Midbrain (tissue), 1 donor: ENCODE data around the gene NELFA.
A peak's percentile ranks its signal among the peaks of the same experiment; 100 is the strongest.
"Not testable (repeated sequence)": the region's sequence is repeated elsewhere in the genome, so short reads cannot be mapped to it uniquely, and the experiment has no call there.

Source experiments
- DNase-seq: peaks from one replicate; lab custom pipeline; 2025; lab: John Stamatoyannopoulos, UW

The NELFA gene

DNA sequence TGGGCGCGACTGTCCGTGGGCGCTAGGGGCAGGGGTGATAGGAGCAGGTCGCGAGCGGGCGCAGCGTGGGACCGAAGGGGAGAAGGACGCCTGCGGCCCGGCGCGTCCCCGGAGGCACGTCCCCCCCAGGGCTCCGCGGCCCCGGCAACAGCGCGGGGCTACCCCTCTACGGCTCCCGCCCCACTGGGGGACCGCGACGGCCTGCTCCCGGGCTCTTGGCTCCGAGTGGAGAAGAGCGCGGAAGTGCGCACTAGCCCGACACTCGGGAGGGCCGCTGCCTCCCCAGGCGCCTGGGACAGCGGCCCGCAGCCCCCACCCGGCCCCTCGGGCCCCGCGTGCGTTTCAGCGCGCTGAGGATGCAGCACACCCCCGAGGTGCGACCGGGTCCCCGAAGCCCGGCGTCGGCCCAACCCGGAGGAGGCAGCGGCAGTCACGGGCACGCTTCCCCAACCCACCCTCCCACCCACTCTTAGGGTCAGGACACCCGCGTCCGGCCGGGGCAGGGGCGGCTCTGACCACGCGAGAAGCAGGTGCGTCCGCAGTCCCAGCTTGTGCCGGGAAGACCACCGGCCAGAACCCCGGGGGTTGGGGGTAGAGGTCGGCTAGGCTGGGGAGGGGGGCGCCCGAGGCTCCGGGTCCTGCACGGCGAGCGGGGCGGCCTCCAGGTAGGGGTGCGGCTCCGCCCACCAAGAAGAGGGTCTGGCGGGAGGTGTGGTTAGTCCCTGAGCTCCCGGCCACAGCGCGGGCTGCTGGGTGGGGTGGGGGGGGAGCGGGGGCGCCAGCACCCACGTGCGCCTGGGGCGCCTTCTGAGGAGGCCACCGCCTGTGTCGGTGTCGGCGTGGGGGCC lies 31.8 kb upstream of the NELFA start:
- DNase-seq: no peak

DNA sequence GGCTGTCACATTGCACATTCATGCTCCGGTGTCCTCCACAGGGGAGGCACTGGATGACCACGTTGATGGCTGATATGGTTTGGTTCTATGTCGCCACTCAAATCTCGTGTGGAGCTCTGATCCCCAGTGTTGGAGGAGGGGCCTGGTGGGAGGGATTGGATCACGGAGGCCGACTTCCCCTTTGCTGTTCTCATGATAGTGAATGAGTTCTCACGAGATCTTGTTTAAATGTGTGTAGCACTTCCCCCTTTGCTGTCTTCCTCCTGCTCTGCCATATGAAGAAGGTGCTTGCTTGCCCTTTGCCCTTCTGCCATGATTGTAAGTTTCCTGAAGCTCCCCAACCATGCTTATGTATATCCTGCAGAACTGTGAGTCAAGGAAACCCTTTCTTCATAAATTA lies 28.1 kb upstream of the NELFA start:
- no peak for DNase-seq

DNA sequence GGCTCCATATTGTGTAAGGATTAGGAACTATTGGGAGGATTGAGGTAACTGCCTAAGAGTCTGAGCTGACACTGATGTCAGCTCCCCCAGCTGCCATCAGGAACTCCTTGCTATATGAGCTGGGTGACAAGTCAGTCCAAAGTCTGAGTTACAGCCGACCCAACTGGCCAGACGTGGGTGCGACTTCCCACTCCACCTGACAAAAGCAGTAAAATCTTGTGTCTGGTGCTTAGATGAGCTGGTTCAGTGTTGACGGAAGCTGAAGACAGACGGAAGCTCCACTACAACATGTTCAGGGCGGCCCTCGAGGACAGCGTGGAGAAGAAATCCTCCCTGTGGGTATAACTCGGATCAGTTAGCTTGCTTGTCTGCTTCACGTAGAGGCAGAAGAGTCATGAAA lies 27.6 kb upstream of the NELFA start:
- no peak for DNase-seq

DNA sequence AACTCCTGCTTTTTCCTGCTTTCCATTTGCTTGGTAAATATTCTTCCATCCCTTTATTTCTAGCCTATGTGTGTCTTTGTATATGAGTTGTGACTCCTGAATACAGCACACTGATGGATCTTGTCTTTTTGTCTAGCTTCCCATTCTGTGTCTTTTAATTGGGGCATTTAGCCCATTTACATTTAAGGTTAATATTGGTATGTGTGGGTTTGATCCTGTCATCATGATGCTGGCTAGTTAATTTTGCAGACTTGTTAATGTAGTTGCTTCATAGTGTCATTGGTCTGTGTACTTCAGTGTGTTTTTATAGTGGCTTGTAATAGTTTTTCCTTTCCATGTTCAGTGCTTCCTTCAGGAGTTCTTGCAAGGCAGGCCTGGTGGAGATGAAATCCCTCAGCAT lies 22.4 kb upstream of the NELFA start:
- not testable (repeated sequence) for DNase-seq

DNA sequence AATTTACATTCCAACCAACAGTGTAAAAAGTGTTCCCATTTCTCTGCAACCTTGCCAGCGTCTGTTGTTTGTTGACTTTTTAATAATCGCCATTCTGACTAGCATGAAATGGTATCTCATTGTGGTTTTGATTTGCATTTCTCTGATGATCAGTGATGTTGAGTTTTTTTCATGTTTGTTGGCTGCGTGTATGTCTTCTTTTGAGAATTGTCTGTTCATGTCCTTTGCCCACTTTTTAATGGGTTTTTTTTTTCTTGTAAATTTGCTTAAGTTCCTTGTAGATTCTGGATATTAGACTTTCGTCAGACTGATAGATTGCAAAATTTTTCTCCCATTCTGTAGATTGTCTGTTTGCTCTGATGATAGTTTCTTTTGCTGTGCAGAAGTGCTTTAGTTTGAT lies 18.3 kb upstream of the NELFA start:
- DNase-seq: not testable (repeated sequence)

DNA sequence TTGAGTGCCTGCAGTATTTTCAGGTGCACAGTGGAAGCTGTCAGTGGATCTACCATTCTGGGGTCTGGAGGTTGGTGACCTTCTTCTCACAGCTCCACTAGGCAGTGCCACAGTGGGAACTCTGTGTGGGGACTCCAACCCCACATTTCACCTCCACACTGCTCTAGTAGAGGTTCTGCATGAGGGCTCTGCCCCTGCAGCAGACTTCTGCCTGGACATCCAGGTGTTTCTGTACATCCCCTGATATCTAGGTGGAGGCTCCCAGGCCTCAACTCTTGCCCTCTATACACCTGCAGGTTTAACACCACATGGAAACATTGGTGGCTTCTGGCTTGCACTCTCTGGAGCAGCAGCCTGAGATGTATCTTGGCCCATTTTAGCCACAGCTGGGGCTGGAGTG lies 17.0 kb upstream of the NELFA start:
- no peak for DNase-seq

DNA sequence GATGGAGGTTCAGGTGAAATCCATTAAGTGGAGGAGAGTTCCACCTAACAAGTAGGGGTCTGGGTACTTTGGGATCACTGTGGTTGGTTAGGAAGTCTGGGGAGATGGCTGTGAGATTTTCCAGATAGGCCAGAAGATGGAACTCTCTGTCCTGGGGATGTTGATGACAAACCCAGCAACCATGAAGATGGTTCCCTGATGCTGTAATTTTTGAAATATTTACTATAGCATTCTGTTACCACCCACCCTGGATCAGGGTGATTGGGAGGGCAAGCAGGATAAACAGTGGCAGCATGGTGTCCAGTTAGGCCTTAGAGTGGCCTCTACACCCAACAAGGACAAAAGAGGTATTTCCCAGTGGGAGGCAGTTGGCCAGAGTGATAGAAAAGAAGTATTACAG lies 15.9 kb upstream of the NELFA start:
- DNase-seq: no peak

DNA sequence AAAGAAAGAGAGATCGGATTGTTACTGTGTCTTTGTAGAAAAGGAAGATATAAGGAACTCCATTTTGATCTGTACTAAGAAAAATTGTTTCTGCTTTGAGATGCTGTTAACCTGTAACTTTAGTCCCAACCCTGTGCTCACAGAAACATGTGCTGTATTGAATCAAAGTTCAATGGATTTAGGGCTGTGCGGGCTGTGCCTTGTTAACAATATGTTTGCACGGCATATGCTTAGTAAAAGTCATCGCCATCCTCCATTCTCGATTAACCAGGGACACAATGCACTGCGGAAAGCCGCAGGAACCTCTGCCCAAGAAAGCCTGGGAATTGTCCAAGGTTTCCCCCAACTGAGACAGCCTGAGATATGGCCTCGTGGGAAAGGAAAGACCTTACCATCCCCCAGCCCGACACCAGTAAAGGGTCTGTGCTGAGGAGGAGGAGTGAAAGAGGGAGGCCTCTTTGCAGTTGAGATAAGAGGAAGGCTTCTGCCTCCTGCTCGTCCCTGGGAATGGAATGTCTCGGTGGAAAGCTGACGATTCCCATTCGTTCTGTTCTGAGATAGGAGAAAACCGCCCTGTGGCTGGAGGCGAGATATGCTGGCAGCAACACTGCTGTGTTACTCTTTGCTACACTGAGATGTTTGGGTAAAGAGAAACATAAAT lies 12.7 kb upstream of the NELFA start:
- DNase-seq: not testable (repeated sequence)

DNA sequence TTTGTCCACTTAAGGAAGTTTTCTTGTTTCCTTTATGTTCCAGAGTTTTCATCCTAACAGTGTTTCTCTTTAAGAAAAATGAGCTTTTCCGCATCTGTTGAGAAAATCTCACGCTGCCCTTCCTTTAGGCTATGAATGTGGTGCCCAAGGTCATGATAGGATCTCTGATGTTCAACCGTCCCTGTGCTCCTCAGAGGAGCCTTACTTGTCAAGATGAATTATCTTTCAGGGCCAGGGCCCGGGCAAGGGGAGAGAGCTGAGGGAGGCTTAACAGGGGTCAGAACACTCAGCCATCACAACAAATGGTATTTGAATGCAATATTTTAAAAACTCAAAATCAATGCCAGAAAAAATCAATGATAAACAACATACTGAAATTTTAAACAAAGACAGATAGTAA lies 6.2 kb upstream of the NELFA start:
- no peak for DNase-seq

DNA sequence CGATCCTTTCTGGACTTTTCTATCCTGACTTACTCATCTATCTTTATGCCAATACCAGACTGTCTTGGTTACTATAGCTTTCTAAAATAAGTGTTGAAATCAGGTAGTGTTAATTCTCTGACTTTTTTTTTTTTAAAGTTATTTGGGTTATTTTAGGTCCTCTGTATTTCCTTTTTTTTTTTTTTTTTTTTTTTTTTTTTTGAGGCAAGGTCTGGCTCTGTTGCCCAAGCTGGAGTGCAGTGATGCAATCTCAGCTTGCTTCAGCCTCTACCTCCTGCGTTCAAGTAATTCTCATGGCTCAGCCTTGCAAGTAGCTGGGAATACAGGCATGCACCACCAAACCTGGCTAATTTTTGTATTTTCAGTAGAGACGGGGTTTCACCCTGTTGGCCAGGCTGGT lies 2.8 kb upstream of the NELFA start:
- DNase-seq: no peak

DNA sequence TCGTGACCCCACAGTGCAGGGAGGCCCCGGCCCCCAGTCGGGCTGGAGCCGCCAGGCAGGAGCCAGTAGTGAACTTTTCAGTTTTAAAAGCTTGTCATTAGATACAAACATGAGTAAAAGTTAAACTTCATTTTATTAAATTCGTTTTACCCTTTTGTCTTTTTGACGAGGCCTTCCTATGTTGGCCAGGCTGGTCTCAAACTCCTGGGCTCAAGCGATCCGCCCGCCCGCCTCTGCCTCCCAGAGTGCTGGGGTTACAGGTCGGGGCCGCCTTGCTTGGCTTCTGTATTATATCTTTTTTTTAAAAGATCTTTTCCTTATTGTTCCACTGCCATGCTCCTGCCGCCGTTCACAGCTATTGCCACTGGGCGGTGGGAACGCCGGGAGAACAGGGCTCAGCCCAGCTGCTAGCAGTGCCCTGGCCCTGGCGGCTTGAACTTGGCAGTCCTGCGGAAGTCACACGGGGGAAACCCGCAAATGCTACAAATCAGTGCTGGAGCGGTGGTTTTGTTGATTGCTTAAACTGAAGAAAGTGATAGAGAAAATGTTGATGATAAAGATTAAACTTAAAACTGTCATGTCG lies 968 bp upstream of the NELFA start:
- DNase-seq: peak; percentile 66

DNA sequence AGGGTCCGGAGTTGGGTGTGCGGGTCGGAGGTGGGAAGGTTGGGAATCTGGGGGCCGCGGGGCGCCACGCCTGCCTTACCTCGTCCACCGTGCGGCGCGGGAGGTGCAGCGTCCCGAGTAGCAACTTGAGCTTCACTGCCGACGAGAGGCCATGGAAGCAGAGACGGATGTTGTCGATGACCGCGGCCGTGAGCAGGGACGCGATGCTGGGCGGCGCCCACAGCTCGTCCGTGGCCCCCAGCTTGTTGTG lies 178 bp downstream of the NELFA start:
- DNase-seq: no peak

DNA sequence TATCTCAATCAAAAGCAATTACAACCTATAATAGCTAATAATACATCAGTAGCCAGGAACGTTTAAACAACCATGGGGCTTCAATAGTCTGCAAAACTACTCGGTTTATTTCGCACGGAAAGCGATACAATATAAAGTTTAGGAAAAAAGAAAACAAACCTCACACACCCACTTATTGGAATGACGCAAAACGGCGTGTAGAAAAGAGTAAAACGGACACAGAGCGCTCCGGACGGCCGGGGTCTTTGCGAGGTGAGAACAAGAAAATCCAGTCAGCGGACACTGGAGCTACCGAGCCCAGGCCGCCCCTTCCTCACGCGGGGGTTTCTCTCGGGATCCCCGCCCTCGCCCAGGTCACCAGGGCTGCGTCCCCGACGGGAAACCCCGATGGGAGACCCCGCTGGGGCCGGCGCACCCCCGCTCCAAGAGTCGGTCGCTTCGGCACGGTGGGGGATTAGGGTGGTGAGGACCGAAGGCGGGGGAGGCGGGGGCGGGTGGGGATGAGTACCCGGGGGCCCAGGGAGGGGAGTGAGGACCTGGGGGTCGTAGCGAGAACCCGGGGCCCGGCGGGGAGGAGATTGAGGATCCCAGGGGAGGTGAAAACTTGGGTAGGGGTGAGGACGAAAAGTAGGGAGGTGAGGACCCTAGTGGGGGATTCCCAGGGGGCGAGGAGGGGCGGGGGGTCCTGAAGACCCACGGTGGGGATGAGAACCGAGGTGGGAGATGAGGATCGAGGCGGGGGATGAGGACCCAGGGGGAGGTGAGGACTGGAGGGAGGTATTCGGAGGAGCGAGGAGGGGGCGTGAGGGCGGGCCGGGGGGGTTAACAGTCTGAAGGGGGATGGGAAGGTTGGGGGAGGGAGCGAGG lies 737 bp downstream of the NELFA start:
- no peak for DNase-seq

DNA sequence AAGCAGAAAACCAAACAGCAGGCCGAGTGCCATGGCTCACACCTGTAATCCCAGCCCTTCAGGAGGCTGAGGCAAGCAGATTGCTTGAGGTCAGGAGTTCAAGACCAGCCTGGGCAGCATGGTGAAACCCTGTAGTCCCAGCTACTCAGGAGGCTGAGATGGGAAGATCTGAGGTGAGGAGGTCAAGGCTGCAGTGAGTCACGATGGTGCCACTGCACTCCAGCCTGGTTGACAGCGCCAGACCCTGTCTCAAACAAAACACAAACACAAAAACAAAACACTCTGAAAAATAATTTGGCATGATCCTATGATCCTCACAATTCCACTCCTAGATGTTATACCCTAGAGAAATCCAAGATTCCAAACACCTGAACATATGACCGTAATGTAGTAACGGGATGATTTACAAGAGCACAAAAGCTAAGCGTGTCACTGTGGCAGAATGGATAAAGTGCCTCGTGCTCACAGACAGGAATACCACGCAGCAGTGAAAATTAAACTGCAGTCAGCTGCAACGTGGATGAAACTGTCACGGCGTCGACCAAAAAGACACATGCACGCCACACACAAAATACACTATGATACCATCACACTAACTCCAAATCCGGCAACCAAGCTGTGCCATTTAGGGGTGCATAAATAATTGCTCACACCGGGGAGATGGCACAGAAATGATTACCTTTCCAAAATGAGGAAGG lies 1.7 kb downstream of the NELFA start:
- no peak for DNase-seq

DNA sequence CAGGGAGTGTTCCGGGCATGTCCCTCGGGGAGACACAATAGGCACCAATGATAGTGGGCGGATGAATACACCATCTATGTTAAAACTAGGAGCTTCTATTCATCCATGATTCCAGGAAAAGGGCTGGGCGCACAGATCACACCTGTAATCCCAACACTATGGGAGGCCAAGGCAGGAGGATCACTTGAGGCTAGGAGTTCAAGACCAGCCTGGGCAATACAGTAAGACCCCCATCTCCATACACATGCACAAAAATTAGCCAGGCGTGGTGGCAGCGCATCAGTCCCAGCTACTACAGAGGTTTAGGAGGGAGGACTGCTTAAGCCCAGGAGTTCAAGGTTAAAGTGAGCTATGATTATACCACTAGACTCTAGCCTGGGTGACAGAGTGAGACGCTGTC lies 2.4 kb downstream of the NELFA start:
- DNase-seq: no peak

DNA sequence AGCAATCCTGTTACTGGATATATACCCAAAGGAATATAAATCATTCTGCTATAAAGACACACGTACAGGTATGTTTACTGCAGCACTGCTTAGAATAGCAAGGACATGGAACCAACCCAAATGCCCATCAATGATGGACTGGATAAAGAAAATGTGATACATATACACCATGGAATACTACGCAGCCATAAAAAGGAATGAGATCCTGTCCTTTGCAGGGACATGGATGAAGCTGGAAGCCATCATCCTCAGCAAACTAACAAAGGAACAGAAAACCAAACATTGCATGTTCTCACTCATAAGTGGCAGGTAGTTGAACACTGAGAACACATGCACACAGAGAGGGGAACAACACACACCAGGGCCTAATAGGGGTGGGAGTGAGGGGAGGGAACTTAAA lies 5.4 kb downstream of the NELFA start:
- DNase-seq: not testable (repeated sequence)

DNA sequence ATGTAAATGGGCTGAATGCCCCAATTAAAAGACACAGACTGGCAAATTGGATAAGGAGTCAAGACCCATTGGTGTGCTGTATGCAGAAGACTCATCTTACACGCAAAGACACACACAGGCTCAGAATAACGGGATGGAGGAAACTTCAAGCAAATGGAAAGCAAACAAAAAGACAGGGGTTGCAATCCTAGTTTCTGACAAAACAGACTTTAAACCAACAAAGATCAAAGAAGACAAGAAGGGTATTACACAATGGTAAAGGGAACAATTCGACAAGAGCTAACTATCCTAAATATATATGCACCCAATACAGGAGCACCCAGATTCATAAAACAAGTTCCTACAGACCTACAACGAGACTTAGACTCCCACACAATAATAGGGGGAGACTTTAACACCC lies 9.5 kb downstream of the NELFA start:
- DNase-seq: not testable (repeated sequence)

DNA sequence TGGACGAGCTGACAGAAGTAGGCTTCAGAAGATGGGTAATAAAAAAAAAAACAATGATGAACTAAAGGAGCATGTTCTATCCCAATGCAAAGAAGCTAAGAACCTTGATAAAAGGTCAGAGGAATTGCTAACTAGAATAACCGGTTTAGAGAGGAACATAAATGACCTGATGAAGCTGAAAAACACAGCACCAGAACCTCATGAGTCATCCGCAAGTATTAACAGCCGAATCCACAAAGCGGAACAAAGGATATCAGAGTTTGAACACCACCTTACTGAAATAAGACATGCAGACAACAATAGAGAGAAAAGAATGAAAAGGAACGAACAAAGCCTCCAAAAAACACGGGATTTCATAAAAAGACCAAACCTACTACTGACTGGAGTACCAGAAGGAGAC lies 10.5 kb downstream of the NELFA start:
- DNase-seq: no peak

DNA sequence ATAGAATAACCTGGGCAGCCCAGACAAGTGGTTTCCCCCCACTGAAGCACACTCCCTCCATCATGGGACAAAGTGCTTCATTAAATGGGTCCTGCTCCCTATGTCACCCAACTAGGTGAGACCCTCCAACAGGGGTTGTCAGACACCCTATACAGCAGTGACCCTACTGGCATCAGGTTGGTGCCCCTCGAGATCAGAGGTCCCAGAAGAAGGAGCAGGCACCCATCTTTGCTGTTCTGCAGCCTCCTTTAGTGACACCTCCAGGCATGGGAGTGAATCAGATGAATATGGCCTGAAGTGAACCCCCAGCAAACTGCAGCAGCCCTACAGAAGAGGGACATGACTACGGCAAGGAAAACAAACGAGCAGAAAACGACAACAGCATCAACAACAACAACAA lies 11.1 kb downstream of the NELFA start:
- no peak for DNase-seq

DNA sequence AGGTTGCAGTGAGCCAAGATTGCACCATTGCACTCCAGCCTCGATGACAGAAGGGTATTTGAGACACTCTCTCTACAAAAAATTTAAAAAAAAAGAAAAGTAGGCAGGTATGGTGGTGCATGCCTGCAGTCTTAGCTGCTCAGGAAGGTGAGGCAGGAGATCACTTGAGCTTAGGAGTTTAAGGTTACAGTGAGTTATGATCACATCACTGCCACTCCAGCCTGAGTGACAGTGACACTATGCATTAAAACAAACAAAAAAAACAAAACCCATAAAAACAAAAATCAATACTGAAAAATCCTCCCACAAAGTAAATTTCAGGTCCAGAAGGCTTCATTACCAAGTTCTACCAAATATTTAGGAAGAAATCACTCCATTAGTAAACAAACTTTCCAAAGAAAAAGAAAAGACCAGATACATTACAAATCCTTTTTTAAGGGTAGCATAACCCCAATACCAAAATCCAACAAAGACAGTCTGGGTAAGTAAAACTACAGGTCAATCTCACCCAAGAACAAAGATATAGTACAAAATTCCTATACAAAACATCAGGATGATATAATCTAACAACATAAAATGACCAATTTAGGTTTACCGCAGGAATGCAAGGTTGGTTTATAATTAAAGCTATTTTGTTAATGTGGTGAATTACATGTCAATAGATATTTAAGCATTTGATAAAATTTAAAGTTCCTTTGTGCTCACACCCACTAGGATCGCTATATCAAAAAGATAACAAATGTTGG lies 11.7 kb downstream of the NELFA start:
- DNase-seq: no peak

DNA sequence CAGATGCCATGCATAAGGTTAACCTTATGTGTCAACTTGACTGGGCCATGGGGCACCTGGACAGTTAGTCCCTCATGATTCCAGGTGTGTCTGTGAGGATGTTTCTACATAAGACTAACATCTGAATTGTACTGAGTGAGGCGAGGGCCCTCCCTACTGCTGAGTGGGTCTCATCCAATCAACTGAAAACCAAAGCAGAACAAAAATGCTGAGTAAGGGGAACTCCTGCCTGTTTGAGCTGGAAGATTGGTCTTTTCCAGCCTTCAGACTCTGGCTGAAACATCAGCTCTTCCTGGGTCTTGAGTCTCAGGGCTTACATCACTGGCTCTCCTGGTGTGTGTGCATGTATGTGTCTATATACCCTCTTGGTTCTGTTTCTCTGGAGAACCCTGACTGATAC lies 13.8 kb downstream of the NELFA start:
- no peak for DNase-seq
